B cell (primary cell): Measurements from ENCODE around the gene PTPN5.

Experiments
- CTCF ChIP-seq: fragments of 200-600 bp; IDR thresholded peaks from one replicate; pipeline ENCODE4 v1.8.0; 2022; ENCODE audit warnings: antibody characterized with exemption, mild to moderate bottlenecking
- EZH2 ChIP-seq: IDR thresholded peaks from 2 replicates; pipeline ENCODE4 v1.6.1; 2012; ENCODE audit warnings: borderline replicate concordance, low read depth, mild to moderate bottlenecking, moderate library complexity, low read length; ENCODE audit not compliant: insufficient read depth, poor library complexity, severe bottlenecking

GRCh38 chr11:18748766-18749365, 42.7 kb downstream of the PTPN5 start:
- no peak for TF ChIP-seq CTCF
- TF ChIP-seq EZH2, result no peak
